Activated CD8-positive, alpha-beta memory T cell treated with anti-CD3 and anti-CD28 coated beads, Interleukin-2, amount 10 ng/mL, durations not matched to agents 7 days and 5 days (primary cell): ENCODE results near the gene BMP8B. TPM values are rescaled to one million over a fixed set of nuclear protein-coding genes. Genes with fewer than 3 reads are reported as not detected.
A peak's percentile ranks its signal among the peaks of the same experiment; 100 is the strongest.
"Not testable (repeated sequence)": the region's sequence is repeated elsewhere in the genome, so short reads cannot be mapped to it uniquely, and the experiment has no call there.

Experiments used
- ATAC-seq: fragments of 150-1000 bp; cut with Tn5 transposase; one replicate; pipeline ENCODE4 v1.10.0; 2021; ENCODE audit warnings: moderate library complexity
- CTCF ChIA-PET: fragments of 350-600 bp; sonication (Branson Sonifier 250); formaldehyde crosslinking; loops from one replicate; lab custom pipeline; 2021; ENCODE audit warnings: antibody characterized with exemption; lab: Charles Lee
- DNase-seq: peaks from one replicate; pipeline ENCODE4 v3.0.0-alpha.2; 2020
- H3K27ac Mint-ChIP-seq: one replicate; pipeline ENCODE4 v1.8.0; 2021; ENCODE audit warnings: mild to moderate bottlenecking, mixed read lengths
- H3K27me3 Mint-ChIP-seq: one replicate; pipeline ENCODE4 v1.8.0; 2021; ENCODE audit warnings: mixed read lengths
- H3K36me3 Mint-ChIP-seq: one replicate; pipeline ENCODE4 v1.8.0; 2021; ENCODE audit warnings: mild to moderate bottlenecking, mixed read lengths
- H3K4me1 Mint-ChIP-seq: one replicate; pipeline ENCODE4 v1.8.0; 2021; ENCODE audit warnings: mixed read lengths
- H3K4me3 Mint-ChIP-seq: one replicate; pipeline ENCODE4 v1.8.0; 2021; ENCODE audit warnings: mild to moderate bottlenecking, moderate library complexity, mixed read lengths
- H3K9me3 Mint-ChIP-seq: one replicate; pipeline ENCODE4 v1.8.0; 2022; ENCODE audit warnings: low read depth, mixed read lengths
- total RNA-seq, 2 experiments: library from RNA; stranded (reverse); gene quantifications; one replicate each; pipeline ENCODE4 v1.2.3, GENCODE V29; 2021

Gene BMP8B
- total RNA-seq, 2 experiments from 2014 or later, result 0.47 to 0.61 TPM

DNA sequence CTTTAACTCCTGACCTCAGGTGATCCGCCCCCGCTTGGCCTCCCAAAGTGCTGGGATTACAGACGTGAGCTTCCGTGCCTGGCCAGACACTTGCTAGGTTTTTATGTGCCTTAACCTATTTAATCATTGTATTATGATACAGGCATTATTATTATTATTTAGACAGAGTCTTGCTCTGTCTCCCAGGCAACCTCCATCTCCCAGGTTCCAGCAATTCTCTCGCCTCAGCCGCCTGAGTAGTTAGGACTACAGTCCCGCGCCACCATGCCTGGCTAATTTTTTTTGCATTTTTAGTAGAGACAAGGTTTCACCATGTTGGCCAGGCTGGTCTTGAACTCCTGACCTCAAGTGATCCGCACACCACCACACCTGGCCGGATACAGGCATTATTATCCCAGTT, 6.0 kb downstream of the BMP8B start:
- not testable (repeated sequence) for H3K9me3 Mint-ChIP-seq, H3K4me1 Mint-ChIP-seq, H3K27ac Mint-ChIP-seq, ATAC-seq, H3K36me3 Mint-ChIP-seq, H3K4me3 Mint-ChIP-seq, DNase-seq
- CTCF ChIA-PET, result interaction anchor here (1.3 to 2.5 kb wide), 3 partner anchors 9 to 81 kb away, joined by 3 to 11 read pairs (median 3); no protein-coding TSS in a partner anchor
- H3K27me3 Mint-ChIP-seq, result peaks cover 15% of the 10 kb centered on the region

DNA sequence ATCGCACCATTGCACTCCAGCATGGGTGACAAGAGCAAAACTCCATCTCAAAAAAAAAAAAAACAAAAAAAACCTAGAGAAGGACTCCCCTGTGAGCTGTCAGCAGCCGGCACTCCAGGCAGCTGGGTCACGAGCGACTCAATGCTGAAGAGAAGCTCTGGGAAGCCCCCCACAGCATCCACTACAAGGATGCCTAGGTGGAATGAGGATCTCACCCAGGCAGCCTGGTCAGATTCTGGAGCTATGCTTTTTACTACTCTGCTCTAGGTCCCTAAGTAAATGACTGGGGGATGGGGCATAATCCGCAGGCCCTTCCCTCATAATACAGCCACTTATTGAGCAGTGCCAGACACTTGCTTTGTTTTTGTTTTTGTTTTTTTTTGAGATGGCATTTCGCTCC, 6.6 kb downstream of the BMP8B start:
- no peak for ATAC-seq
- no peaks in the 10 kb centered on the region for H3K36me3 Mint-ChIP-seq
- no peaks in the 10 kb centered on the region for H3K4me1 Mint-ChIP-seq
- no peaks in the 10 kb centered on the region for H3K9me3 Mint-ChIP-seq
- CTCF ChIA-PET, result interaction anchor here (1.3 to 2.5 kb wide), 3 partner anchors 9 to 80 kb away, joined by 3 to 11 read pairs (median 3); no protein-coding TSS in a partner anchor
- no peak overlapping the region for H3K27ac Mint-ChIP-seq
- H3K27me3 Mint-ChIP-seq, result peaks cover 10% of the 10 kb centered on the region
- no peak overlapping the region for H3K4me3 Mint-ChIP-seq
- DNase-seq, result no peak

DNA sequence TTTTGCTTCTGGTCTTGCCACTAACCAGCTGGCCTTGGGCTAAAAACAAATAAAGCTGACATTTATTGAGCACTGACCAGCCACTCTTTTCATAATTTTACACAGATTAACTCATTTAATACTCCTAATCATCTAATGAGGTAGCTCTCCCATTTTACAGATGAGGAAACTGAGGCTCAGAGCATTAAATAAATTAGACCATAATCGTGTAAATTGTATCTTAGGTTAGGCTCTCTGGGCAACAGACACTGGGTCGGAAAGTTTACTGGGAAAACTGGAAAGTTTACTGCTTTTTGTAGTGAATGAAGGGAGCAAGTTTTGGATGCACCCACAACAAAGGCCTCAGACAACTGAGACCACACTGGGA, 7.3 kb downstream of the BMP8B start:
- Mint-ChIP-seq H3K4me1 (peaks cover 1% of the 10 kb centered on the region), H3K27me3 (peaks cover 6% of the 10 kb centered on the region), H3K4me3 (no peak overlapping the region), H3K27ac (no peak overlapping the region), H3K36me3 (no peaks in the 10 kb centered on the region), H3K9me3 (no peaks in the 10 kb centered on the region)
- DNase-seq (no peak), ATAC-seq (no peak)
- CTCF ChIA-PET, result interaction anchor here (1.3 to 2.5 kb wide), 3 partner anchors 10 to 79 kb away, joined by 3 to 11 read pairs (median 3); no protein-coding TSS in a partner anchor

DNA sequence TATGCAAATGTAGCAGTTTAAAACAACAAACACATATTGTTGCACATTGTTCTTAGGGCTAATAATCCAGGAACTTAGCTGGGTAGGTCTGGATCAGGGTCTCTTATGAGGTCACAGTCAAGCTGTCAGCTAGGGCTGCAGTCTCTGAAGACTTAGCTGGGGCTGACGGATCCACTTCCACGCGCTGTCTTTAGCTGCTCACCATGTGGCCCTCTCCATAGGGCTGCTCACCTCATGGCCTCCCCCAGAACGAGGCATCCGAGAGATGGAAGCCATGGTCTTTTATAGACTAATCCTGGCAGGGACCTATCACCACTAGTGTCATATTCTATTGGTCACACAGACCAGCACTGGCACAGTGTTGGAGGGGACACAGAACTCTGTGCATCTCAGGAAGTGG, 8.8 kb downstream of the BMP8B start:
- ATAC-seq, result no peak
- Mint-ChIP-seq H3K9me3 (no peaks in the 10 kb centered on the region), H3K36me3 (no peaks in the 10 kb centered on the region), H3K4me3 (no peak overlapping the region), H3K4me1 (peaks cover 3% of the 10 kb centered on the region), H3K27me3 (peaks cover 3% of the 10 kb centered on the region), H3K27ac (no peak overlapping the region)
- CTCF ChIA-PET, result interaction anchor here (1.3 kb wide), 1 partner anchor 19 kb away, joined by 3 read pairs; no protein-coding TSS in a partner anchor
- no peak for DNase-seq

DNA sequence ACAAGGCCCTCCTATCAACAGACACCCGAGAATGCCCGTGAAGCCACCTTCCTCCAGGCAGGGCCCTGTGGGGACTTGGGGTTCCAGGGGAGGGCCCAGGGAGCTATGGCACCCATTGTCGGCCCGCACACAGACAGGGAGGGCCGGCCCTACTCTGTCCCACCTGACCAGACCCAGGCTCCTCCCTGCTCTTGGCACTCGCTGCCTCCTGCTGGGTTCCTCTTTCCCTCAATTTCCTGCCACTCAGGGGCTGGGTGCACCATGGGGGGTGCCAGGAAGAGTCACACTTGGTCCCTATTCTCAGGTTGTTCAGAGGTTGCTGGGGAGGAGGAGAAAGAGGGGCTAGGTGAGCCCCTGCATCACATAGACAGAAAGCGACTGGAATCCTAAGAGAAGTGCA, 9.5 kb downstream of the BMP8B start:
- no peak for ATAC-seq
- CTCF ChIA-PET, result no interaction called here
- H3K27ac Mint-ChIP-seq, result no peak overlapping the region
- H3K36me3 Mint-ChIP-seq, result no peaks in the 10 kb centered on the region
- no peaks in the 10 kb centered on the region for H3K9me3 Mint-ChIP-seq
- H3K27me3 Mint-ChIP-seq, result peaks cover 3% of the 10 kb centered on the region
- H3K4me3 Mint-ChIP-seq, result no peak overlapping the region
- peaks cover 3% of the 10 kb centered on the region for H3K4me1 Mint-ChIP-seq
- DNase-seq, result no peak

DNA sequence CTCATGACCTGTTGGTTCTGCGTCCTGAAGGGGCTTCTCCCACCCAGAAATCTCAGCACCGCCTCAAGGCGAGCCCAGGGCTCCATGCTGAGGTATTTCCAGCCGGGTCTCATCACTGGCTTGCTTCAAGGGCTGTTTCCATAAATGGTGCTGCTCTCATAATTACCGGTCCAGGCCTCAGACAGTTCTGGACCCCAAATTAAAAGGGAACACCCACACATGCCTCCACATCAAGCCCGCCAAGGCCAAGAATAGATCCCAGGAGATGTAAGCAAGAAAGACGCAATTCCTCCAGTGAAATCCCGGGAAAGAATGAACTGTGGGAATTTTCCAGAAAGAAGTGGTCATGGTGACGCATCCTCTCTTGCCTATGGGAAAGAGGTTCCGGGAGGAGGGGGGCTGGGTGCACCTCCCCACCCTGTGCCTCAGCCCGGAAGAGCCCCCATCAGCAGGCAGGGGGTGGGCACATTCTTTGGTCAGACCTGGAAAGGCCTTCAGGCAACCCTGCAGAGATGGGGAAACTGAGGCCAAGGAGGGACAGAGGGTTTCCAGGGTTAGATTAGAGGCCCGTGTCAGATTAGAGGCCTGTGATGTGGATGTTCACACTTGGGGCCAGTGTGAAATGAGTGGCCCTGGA, 10.1 kb downstream of the BMP8B start:
- H3K4me1 Mint-ChIP-seq, H3K27me3 Mint-ChIP-seq, H3K27ac Mint-ChIP-seq, H3K36me3 Mint-ChIP-seq, H3K4me3 Mint-ChIP-seq, ATAC-seq, DNase-seq, CTCF ChIA-PET, H3K9me3 Mint-ChIP-seq: not testable (repeated sequence)

DNA sequence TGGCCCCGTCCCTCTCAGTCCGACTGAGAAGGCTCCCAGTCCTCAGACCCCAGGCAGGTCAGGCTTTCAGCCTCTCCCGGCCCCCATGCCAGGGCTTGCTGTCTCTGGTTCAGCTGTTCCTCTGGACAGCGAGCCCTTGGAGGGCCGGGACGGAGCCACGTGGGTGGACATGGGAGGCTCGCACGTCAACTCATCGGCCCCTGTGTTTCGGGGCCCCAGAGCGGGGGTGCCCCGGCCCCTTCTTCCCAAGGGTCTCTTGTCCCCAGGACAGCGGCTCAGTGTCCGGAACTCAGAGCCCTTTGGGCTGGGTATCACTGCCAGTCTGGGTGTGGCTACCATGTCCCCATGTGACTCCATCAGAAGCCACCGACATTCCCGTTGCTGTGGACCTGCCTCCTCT, 10.8 kb downstream of the BMP8B start:
- H3K9me3 Mint-ChIP-seq, CTCF ChIA-PET, ATAC-seq, H3K27ac Mint-ChIP-seq, H3K4me3 Mint-ChIP-seq, H3K27me3 Mint-ChIP-seq, H3K36me3 Mint-ChIP-seq, H3K4me1 Mint-ChIP-seq, DNase-seq: not testable (repeated sequence)

DNA sequence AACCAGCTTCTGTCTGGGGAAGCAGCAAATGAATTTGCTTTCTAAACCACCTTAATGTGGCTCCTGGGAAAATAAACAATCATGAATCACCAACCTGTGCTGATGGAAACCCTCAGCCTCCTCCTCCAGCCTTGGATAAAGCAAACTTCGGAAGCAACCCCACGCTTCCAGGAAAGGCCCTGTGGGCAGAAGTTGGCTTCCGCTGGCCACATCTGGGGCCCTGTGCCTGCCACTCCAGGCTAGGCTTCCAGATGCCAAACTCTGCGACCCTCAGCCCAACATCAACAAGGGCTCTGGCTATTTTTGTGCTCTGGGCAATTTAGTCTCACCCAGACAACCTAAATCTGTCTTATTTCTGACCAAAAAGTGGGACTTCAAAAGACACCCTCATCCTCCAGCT, 11.4 kb downstream of the BMP8B start:
- Mint-ChIP-seq H3K9me3 (no peaks in the 10 kb centered on the region), H3K27ac (no peak overlapping the region), H3K27me3 (peaks cover 3% of the 10 kb centered on the region), H3K36me3 (no peaks in the 10 kb centered on the region), H3K4me1 (peaks cover 3% of the 10 kb centered on the region), H3K4me3 (no peak overlapping the region)
- CTCF ChIA-PET, result no interaction called here
- DNase-seq (no peak), ATAC-seq (no peak)

DNA sequence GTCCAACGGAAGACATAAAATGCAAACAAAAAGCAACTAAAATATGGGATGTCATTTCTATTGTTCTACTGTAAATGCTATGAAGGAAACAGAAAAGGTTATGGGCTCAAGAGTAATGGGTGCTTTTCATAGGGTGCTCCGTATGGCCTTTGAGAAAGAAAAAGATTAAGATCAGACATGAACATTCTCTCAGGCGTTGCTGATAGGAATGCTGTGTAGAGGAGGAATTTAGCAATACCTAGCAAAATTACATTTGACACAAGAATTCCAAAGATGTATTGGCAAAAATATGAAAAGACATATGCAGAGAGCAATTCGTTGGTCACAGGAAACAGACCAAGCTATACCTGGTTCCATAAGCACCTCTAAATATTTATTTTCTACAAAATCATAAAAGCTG, 11.8 kb downstream of the BMP8B start:
- ATAC-seq (no peak), DNase-seq (no peak)
- no peak overlapping the region for H3K27ac Mint-ChIP-seq
- no peaks in the 10 kb centered on the region for H3K9me3 Mint-ChIP-seq
- CTCF ChIA-PET, result no interaction called here
- H3K36me3 Mint-ChIP-seq, result no peaks in the 10 kb centered on the region
- peaks cover 3% of the 10 kb centered on the region for H3K4me1 Mint-ChIP-seq
- no peak overlapping the region for H3K4me3 Mint-ChIP-seq
- H3K27me3 Mint-ChIP-seq, result peaks cover 3% of the 10 kb centered on the region

DNA sequence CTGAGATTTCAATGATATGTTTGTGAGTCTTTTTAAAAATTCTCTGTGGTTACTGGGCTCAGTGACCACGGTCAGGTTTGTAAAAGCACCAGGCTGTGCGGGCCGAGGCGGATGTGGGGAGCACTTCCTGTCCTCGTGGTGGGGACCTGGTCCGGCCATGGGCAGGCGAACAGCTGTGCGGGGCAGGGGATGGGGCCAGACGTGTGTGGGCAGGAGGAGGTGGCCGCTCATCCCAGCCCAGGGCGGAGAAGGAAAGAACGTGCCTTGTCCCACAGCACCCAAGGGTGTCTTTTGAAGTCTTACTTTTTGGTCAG, 12.3 kb downstream of the BMP8B start:
- H3K4me1 Mint-ChIP-seq, result peaks cover 3% of the 10 kb centered on the region
- H3K27ac Mint-ChIP-seq, result no peak overlapping the region
- H3K27me3 Mint-ChIP-seq, result peaks cover 3% of the 10 kb centered on the region
- ATAC-seq (no peak), DNase-seq (no peak)
- CTCF ChIA-PET, result no interaction called here
- H3K9me3 Mint-ChIP-seq, result no peaks in the 10 kb centered on the region
- H3K36me3 Mint-ChIP-seq, result no peaks in the 10 kb centered on the region
- no peak overlapping the region for H3K4me3 Mint-ChIP-seq

DNA sequence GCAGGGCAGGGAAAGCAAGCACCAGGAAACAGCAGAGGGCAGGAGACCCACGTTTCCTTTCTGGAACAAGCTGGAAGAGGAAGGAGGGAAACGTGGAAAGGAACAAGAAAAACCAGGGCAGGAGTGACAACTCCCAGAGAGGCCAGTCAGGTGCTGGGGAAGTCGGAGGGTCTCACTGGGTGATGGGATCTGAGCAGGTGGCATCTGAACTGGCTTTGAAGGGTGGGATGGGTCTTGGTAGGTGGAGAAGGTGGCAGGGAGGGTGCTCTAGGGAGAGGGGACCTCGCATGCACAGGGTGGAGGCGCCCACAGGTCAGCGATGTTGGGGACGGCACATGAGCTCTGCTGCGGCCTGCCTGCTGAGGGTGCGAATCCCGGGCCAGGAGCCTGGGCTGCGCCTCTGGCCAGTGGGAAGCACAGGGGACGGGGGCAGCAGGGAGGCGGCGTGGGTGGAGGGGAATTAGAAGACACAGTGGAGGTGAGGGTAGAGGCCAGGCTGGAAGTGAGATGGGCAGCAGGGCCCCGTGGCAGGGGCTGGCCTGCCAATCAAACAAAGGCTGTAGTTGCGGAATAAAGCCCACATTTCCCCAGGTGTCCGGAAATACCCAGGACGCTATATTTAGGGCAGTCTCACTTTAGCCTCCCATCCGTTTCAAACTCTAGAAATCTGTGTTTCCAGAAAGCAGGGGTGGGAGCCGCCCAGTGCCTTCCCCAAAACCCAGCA, 12.8 kb downstream of the BMP8B start:
- H3K4me3 Mint-ChIP-seq, H3K27me3 Mint-ChIP-seq, ATAC-seq, H3K9me3 Mint-ChIP-seq, DNase-seq, H3K27ac Mint-ChIP-seq, H3K36me3 Mint-ChIP-seq, CTCF ChIA-PET, H3K4me1 Mint-ChIP-seq: not testable (repeated sequence)

DNA sequence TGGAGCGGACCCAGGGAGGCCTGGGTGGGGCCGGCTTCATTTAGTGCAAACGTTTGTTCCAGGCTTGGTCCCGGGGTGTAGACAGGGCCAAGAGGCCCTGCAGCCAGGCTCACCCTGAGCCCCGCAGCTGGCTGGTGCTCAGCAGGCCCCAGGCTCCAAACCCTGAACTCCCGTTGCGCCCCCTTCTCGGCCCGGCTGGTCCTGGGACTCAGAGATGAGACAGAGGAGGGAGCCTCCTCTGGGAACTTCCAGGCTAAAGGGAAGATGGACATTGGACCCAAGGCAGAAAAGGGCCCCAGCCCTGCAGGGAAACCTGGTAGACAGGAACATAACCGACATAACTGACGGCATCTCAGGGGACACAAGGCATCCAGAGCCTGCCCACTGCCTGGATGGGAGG, 13.5 kb downstream of the BMP8B start:
- CTCF ChIA-PET, H3K27ac Mint-ChIP-seq, H3K4me3 Mint-ChIP-seq, DNase-seq, H3K4me1 Mint-ChIP-seq, ATAC-seq, H3K9me3 Mint-ChIP-seq, H3K36me3 Mint-ChIP-seq, H3K27me3 Mint-ChIP-seq: not testable (repeated sequence)

DNA sequence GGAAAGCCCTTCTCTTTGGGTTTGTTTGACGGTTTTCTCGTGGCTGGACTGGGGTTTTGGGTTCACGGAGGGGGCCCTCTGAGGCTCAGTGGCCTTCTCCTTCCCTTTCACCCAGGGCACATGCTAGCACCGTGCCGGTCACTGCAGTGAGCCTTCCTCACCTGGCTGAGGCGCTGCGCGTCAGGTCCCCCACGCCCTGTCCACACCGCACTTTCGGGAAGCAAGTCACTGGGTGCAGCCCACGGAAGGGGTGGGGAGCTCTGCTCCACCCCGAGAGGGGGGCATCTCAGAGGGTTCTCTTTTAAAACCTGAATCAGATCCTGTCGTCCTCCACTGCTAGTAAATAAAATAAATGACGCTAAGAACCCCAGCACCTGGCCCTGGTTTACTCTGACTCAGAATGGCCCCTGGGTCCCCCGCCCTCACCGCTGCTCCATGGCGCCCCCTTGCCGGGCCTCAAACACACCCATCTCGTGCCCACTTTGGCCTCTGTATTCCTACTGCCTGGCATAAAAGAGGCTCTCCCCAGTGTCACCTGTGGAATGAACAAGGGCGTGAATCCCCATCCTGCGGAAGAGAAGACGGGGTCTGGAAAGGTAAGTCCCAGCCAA, 15.2 kb downstream of the BMP8B start:
- CTCF ChIA-PET, H3K9me3 Mint-ChIP-seq, H3K4me3 Mint-ChIP-seq, H3K27me3 Mint-ChIP-seq, H3K27ac Mint-ChIP-seq, DNase-seq, H3K4me1 Mint-ChIP-seq, ATAC-seq, H3K36me3 Mint-ChIP-seq: not testable (repeated sequence)

DNA sequence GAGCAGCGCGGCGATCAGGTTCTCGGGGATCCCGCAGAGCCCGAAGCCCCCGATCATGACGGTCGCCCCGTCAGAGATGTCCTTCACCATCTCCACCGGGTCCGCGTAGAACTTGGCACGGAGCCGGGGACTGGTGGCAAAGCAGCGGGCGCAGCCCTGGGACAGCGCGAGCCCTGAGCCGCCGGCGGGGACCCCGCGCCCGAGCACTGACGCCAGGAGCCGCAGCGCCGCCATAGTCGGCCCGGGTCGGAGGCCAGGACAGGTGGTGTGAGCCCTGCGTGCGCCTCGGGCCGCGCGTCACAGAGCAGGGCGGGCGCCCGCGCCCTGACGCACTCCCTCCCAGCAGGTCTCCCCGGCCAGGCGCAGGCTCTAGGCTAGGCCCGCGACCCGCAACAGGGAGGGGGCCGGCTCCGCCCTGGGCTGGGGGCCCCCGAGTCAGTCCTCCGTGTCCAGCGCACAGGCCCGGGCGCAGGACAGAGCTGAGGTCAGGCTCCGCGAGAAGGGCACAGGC, 17.6 kb downstream of the BMP8B start, which contains the start of gene OXCT2:
TSS of gene OXCT2 (minus strand) at position 327 of the 511 bp plus-strand sequence. CDS start at position 234, 93 bp downstream.
- H3K27me3 Mint-ChIP-seq, H3K36me3 Mint-ChIP-seq, H3K27ac Mint-ChIP-seq, H3K4me1 Mint-ChIP-seq, CTCF ChIA-PET, H3K9me3 Mint-ChIP-seq, DNase-seq: not testable (repeated sequence)
- ATAC-seq, result peak; percentile 52
- peak within 1 kb of the TSS; percentile 63 for H3K4me3 Mint-ChIP-seq
